Thymus (tissue), 11 donors: ENCODE results near the gene ZSCAN5A. TPM values are rescaled to one million over a fixed set of nuclear protein-coding genes. Genes with fewer than 3 reads are reported as not detected.
"Not testable (repeated sequence)": the region's sequence is repeated elsewhere in the genome, so short reads cannot be mapped to it uniquely, and the experiment has no call there.

Source experiments
- DNase-seq, 9 donors: peaks; one replicate each; pipeline ENCODE4 v3.0.0-alpha.2; 2013; ENCODE audit warnings: low spot score in 9 of 9, low read depth in 6 of 9, missing footprints in 1 of 9
- H3K27ac ChIP-seq, 2 donors: one replicate each; pipeline ENCODE4 v1.5.1; 2013; ENCODE audit warnings: control low read depth in 1 of 2, low read depth in 1 of 2, low read length in 1 of 2, mild to moderate bottlenecking in 1 of 2, moderate library complexity in 1 of 2
- H3K27me3 ChIP-seq, 2 donors: one replicate each; pipeline ENCODE4 v1.5.1; 2013; ENCODE audit warnings: low read length in 1 of 2; ENCODE audit not compliant: control insufficient read depth in 2 of 2, insufficient read depth in 1 of 2
- H3K36me3 ChIP-seq, 2 donors: one replicate each; pipeline ENCODE4 v1.5.1; 2013; ENCODE audit warnings: low read length in 1 of 2, mild to moderate bottlenecking in 1 of 2, moderate library complexity in 1 of 2; ENCODE audit not compliant: control insufficient read depth in 2 of 2, insufficient read depth in 2 of 2
- H3K4me1 ChIP-seq, 2 donors: one replicate each; pipeline ENCODE4 v1.5.1; 2013; ENCODE audit warnings: low read length in 2 of 2; ENCODE audit not compliant: control insufficient read depth in 2 of 2, insufficient read depth in 2 of 2
- H3K4me3 ChIP-seq, 2 donors: one replicate each; pipeline ENCODE4 v1.5.1; 2013; ENCODE audit warnings: low read length in 2 of 2, control low read depth in 1 of 2, mild to moderate bottlenecking in 1 of 2
- H3K9me3 ChIP-seq, 2 donors: one replicate each; pipeline ENCODE4 v1.5.1; 2013; ENCODE audit warnings: low read length in 1 of 2, mild to moderate bottlenecking in 1 of 2; ENCODE audit not compliant: control insufficient read depth in 2 of 2, insufficient read depth in 1 of 2
- WGBS: extraction: QIAGEN DNeasy Blood & Tissue Kit; methylation state at CpG from one replicate; pipeline ENCODE4 v1.1.7; 2013; 5-methylcytosine and 5-hydroxymethylcytosine counted together
- polyA plus RNA-seq: library from polyadenylated mRNA; stranded (reverse); fragments of 200-250 nt; gene quantifications from one replicate; pipeline ENCODE4 v1.2.3, GENCODE V29; 2013
- total RNA-seq: library from RNA; stranded (reverse); fragments of 120-200 nt; gene quantifications from one replicate; pipeline ENCODE4 v1.2.4, GENCODE V29; 2013
- donor health status: healthy.

Gene ZSCAN5A
- total and polyA plus RNA-seq, 2 donors, result 4.9 to 7.4 TPM

GRCh38 chr19:56252699-56253422, 61.8 kb downstream of the ZSCAN5A start:
- no peak overlapping the region for H3K4me3 ChIP-seq
- peak; percentile 14 to 79 (median 45) for DNase-seq
- H3K9me3 ChIP-seq, result peaks cover 0 to 3% of the 10 kb centered on the region in 2 donors
- H3K36me3 ChIP-seq, result no peaks in the 10 kb centered on the region
- H3K27ac ChIP-seq, result peak overlapping the region in 1 of 2 donors; percentile 18
- no peaks in the 10 kb centered on the region for H3K4me1 ChIP-seq
- H3K27me3 ChIP-seq, result no peaks in the 10 kb centered on the region
- 49% methylated on average over 10 of the region's 10 CpGs for WGBS

GRCh38 chr19:56248736-56249338, 65.8 kb downstream of the ZSCAN5A start:
- not testable (repeated sequence) for H3K27ac ChIP-seq, H3K27me3 ChIP-seq, DNase-seq, H3K4me3 ChIP-seq, H3K4me1 ChIP-seq, H3K9me3 ChIP-seq, H3K36me3 ChIP-seq
- WGBS, result 97% methylated on average over 8 of the region's 8 CpGs

GRCh38 chr19:56245764-56246163, 68.9 kb downstream of the ZSCAN5A start:
- not testable (repeated sequence) for H3K27me3 ChIP-seq, H3K36me3 ChIP-seq, DNase-seq, H3K9me3 ChIP-seq, H3K27ac ChIP-seq, H3K4me1 ChIP-seq, H3K4me3 ChIP-seq
- WGBS, result 91% methylated on average over 4 of the region's 4 CpGs

- no peak for DNase-seq
- H3K9me3 ChIP-seq, result no peaks in the 10 kb centered on the region
- H3K27me3 ChIP-seq, result no peaks in the 10 kb centered on the region
- no peak overlapping the region for H3K4me3 ChIP-seq
- no peak overlapping the region for H3K27ac ChIP-seq
- H3K36me3 ChIP-seq, result no peaks in the 10 kb centered on the region
- H3K4me1 ChIP-seq, result no peaks in the 10 kb centered on the region
- 97% methylated on average over 7 of the region's 7 CpGs for WGBS
These were observed 69.4 kb downstream of the ZSCAN5A start for GRCh38 chr19:56245121-56245740.

- no peaks in the 10 kb centered on the region for H3K9me3 ChIP-seq
- H3K4me1 ChIP-seq, result no peaks in the 10 kb centered on the region
- H3K27ac ChIP-seq, result no peak overlapping the region
- peaks cover 0 to 6% of the 10 kb centered on the region in 2 donors for H3K36me3 ChIP-seq
- no peak for DNase-seq
- H3K4me3 ChIP-seq, result no peak overlapping the region
- no peaks in the 10 kb centered on the region for H3K27me3 ChIP-seq
- WGBS, result 97% methylated on average over 9 of the region's 9 CpGs
These were observed 91.2 kb downstream of the ZSCAN5A start for GRCh38 chr19:56223481-56223880.

- H3K4me3 ChIP-seq, result no peak overlapping the region
- 89% methylated on average over 6 of the region's 6 CpGs for whole genome bisulfite sequencing
- H3K27ac ChIP-seq, result no peak overlapping the region
- no peaks in the 10 kb centered on the region for H3K9me3 ChIP-seq
- peaks cover 0 to 6% of the 10 kb centered on the region in 2 donors for H3K36me3 ChIP-seq
- H3K4me1 ChIP-seq, result no peaks in the 10 kb centered on the region
- H3K27me3 ChIP-seq, result peaks cover 0 to under 1% of the 10 kb centered on the region in 2 donors
- DNase-seq, result no peak
These were observed 91.7 kb downstream of the ZSCAN5A start for GRCh38 chr19:56222901-56223300.

GRCh38 chr19:56221851-56222250, 92.8 kb downstream of the ZSCAN5A start:
- WGBS, result 98% methylated on average over 14 of the region's 14 CpGs

GRCh38 chr19:56221442-56221841, 93.2 kb downstream of the ZSCAN5A start:
- H3K27ac ChIP-seq, H3K4me1 ChIP-seq, H3K36me3 ChIP-seq, H3K9me3 ChIP-seq, H3K4me3 ChIP-seq: not testable (repeated sequence)
- H3K27me3 ChIP-seq, result peaks cover 4 to 15% of the 10 kb centered on the region in 2 donors
- 80% methylated on average over 9 of the region's 9 CpGs for WGBS
- DNase-seq, result peak in 2 of 9 donors; percentile 0 to 7

More at GRCh38 chr19:56221851-56222250, 92.8 kb downstream of the ZSCAN5A start:
- H3K9me3 ChIP-seq, result peaks cover 0 to 1% of the 10 kb centered on the region in 2 donors
- peaks cover 2 to 4% of the 10 kb centered on the region in 2 donors for H3K4me1 ChIP-seq
- no peak overlapping the region for H3K4me3 ChIP-seq
- no peak for DNase-seq
- H3K36me3 ChIP-seq, result peaks cover 0 to 6% of the 10 kb centered on the region in 2 donors
- peaks cover 4 to 11% of the 10 kb centered on the region in 2 donors for H3K27me3 ChIP-seq
- no peak overlapping the region for H3K27ac ChIP-seq

GRCh38 chr19:56218961-56219360, 95.7 kb downstream of the ZSCAN5A start:
- Histone ChIP-seq H3K4me3 (no peak overlapping the region), H3K36me3 (peaks cover 0 to 6% of the 10 kb centered on the region in 2 donors), H3K9me3 (peaks cover 0 to 1% of the 10 kb centered on the region in 2 donors), H3K27ac (no peak overlapping the region), H3K27me3 (peaks cover 8 to 15% of the 10 kb centered on the region in 2 donors), H3K4me1 (peaks cover 4 to 5% of the 10 kb centered on the region in 2 donors)
- no peak for DNase-seq
- WGBS, result 97% methylated on average over 10 of the region's 10 CpGs
